HG03565 (cell line): ENCODE data around the gene NCK2.
"Not testable (repeated sequence)": the region's sequence is repeated elsewhere in the genome, so short reads cannot be mapped to it uniquely, and the experiment has no call there.

Experiments used
- ATAC-seq: cut with Tn5 transposase; IDR thresholded peaks from one replicate; pipeline ENCODE4 v1.9.1; 2021; ENCODE audit warnings: mild to moderate bottlenecking, moderate library complexity; ENCODE audit not compliant: unreplicated experiment

NCK2 gene

GRCh38 chr2:105883911-105884694 is 139.4 kb downstream of the NCK2 start:
- ATAC-seq, result no peak

GRCh38 chr2:105885456-105885855 is 140.7 kb downstream of the NCK2 start:
- ATAC-seq, result no peak

GRCh38 chr2:105886029-105886454 is 141.3 kb downstream of the NCK2 start:
- ATAC-seq, result no peak

- ATAC-seq, result no peak
Measured at GRCh38 chr2:105886687-105887086, 142.0 kb downstream of the NCK2 start.

- no peak for ATAC-seq
Measured at GRCh38 chr2:105887256-105887655, 142.5 kb downstream of the NCK2 start.

GRCh38 chr2:105888625-105889024 is 143.9 kb downstream of the NCK2 start:
- no peak for ATAC-seq

- ATAC-seq, result no peak
Measured at GRCh38 chr2:105889046-105889445, 144.3 kb downstream of the NCK2 start.

GRCh38 chr2:105890111-105890510 is 145.4 kb downstream of the NCK2 start:
- no peak for ATAC-seq

GRCh38 chr2:105890856-105891255 is 146.1 kb downstream of the NCK2 start:
- ATAC-seq, result no peak

GRCh38 chr2:105893011-105893995 is 148.6 kb downstream of the NCK2 start:
- no peak for ATAC-seq

- no peak for ATAC-seq
Measured at GRCh38 chr2:105894327-105894944, 149.7 kb downstream of the NCK2 start.

GRCh38 chr2:105895990-105896764 is 151.5 kb downstream of the NCK2 start:
- no peak for ATAC-seq

GRCh38 chr2:105896765-105897163 is 152.1 kb downstream of the NCK2 start:
- no peak for ATAC-seq

GRCh38 chr2:105897694-105898093 is 153.0 kb downstream of the NCK2 start:
- not testable (repeated sequence) for ATAC-seq

GRCh38 chr2:105903051-105903674 is 158.5 kb downstream of the NCK2 start:
- ATAC-seq, result no peak

- peak; percentile 95 for ATAC-seq
Measured at GRCh38 chr2:105904938-105905337, 160.2 kb downstream of the NCK2 start.

- ATAC-seq, result no peak
Measured at GRCh38 chr2:105906481-105906880, 161.8 kb downstream of the NCK2 start.

- ATAC-seq, result no peak
Measured at GRCh38 chr2:105907184-105907583, 162.5 kb downstream of the NCK2 start.

- ATAC-seq, result no peak
Measured at GRCh38 chr2:105909215-105909614, 164.5 kb downstream of the NCK2 start.
